WTC11 (cell line): ENCODE data around the gene KRTAP4-9.
"Not testable (repeated sequence)": the region's sequence is repeated elsewhere in the genome, so short reads cannot be mapped to it uniquely, and the experiment has no call there.

Source experiments
- CBFB ChIP-seq: sonication (generic); formaldehyde crosslinking; IDR thresholded peaks from 2 replicates; pipeline ENCODE4 v1.8.1; 2022; ENCODE audit warnings: mild to moderate bottlenecking, low read depth, missing genetic modification reagents
- CTCF ChIP-seq: fragments of 200-600 bp; IDR thresholded peaks from 2 replicates; pipeline ENCODE4 v1.8.0; 2022; ENCODE audit warnings: antibody characterized with exemption
- E2F1 ChIP-seq: sonication (generic); formaldehyde crosslinking; IDR thresholded peaks from 2 replicates; pipeline ENCODE4 v1.8.0; 2022; ENCODE audit warnings: mild to moderate bottlenecking, missing genetic modification reagents
- ERG ChIP-seq: fragments of 250-450 bp; sonication (Bioruptor Pico); IDR thresholded peaks from 2 replicates; pipeline ENCODE4 v1.8.0; 2021; ENCODE audit warnings: mild to moderate bottlenecking
- ETV6 ChIP-seq: sonication (generic); formaldehyde crosslinking; IDR thresholded peaks from 2 replicates; pipeline ENCODE4 v1.8.1; 2022; ENCODE audit warnings: mild to moderate bottlenecking, missing genetic modification reagents
- GABPB1 ChIP-seq: sonication (generic); formaldehyde crosslinking; IDR thresholded peaks from 2 replicates; pipeline ENCODE4 v1.8.1; 2023; ENCODE audit warnings: mild to moderate bottlenecking, missing genetic modification reagents
- MXD4 ChIP-seq: fragments of 250-450 bp; sonication (Bioruptor Pico); IDR thresholded peaks from 2 replicates; pipeline ENCODE4 v1.8.0; 2021; ENCODE audit warnings: mild to moderate bottlenecking, moderate library complexity, borderline replicate concordance
- NFYB ChIP-seq: sonication (generic); formaldehyde crosslinking; conservative IDR thresholded peaks from 2 replicates; pipeline ENCODE4 v1.8.0; 2022; ENCODE audit warnings: low read depth, missing genetic modification reagents
- NR1H2 ChIP-seq: sonication (generic); formaldehyde crosslinking; IDR thresholded peaks from 2 replicates; pipeline ENCODE4 v1.9.0; 2021; ENCODE audit warnings: mild to moderate bottlenecking, moderate library complexity, missing genetic modification reagents
- USF2 ChIP-seq: sonication (generic); formaldehyde crosslinking; IDR thresholded peaks from 2 replicates; pipeline ENCODE4 v1.8.1; 2023; ENCODE audit warnings: mild to moderate bottlenecking, missing genetic modification reagents, moderate library complexity
- ZBTB21 ChIP-seq: sonication (generic); formaldehyde crosslinking; IDR thresholded peaks from 2 replicates; pipeline ENCODE4 v1.8.1; 2023; ENCODE audit warnings: mild to moderate bottlenecking, missing genetic modification reagents, borderline replicate concordance

- TF ChIP-seq NR1H2 (CRISPR knock-in tag); CBFB (CRISPR knock-in tag); CTCF; NFYB (CRISPR knock-in tag); ZBTB21 (CRISPR knock-in tag); ERG (CRISPR knock-in tag); ETV6 (CRISPR knock-in tag); E2F1 (CRISPR knock-in tag); USF2 (CRISPR knock-in tag); MXD4 (CRISPR knock-in tag); GABPB1 (CRISPR knock-in tag): not testable (repeated sequence)
These were observed 14.8 kb downstream of the KRTAP4-9 start for GRCh38 chr17:41119696-41120690.
